ENCODE results near the gene SNRNP35.

The SNRNP35 gene

GRCh38 chr12:123483602-123484248 is 25.8 kb downstream of the SNRNP35 start:
- TF ChIP-seq CTCF (IDR thresholded peaks at IDR 0.05), result no peak

GRCh38 chr12:123485756-123486155 is 27.8 kb downstream of the SNRNP35 start:
- no peak for TF ChIP-seq CTCF (IDR thresholded peaks at IDR 0.05)

- no peak for TF ChIP-seq CTCF (IDR thresholded peaks at IDR 0.05)
Observed at GRCh38 chr12:123487428-123487827, 29.5 kb downstream of the SNRNP35 start.

- TF ChIP-seq CTCF (IDR thresholded peaks at IDR 0.05), result no peak
Observed at GRCh38 chr12:123488539-123489230, 30.7 kb downstream of the SNRNP35 start.

- no peak for TF ChIP-seq CTCF (IDR thresholded peaks at IDR 0.05)
Observed at GRCh38 chr12:123489580-123489979, 31.6 kb downstream of the SNRNP35 start.

- TF ChIP-seq CTCF (IDR thresholded peaks at IDR 0.05), result no peak
Observed at GRCh38 chr12:123490089-123490488, 32.1 kb downstream of the SNRNP35 start.

GRCh38 chr12:123491056-123491455 is 33.1 kb downstream of the SNRNP35 start:
- TF ChIP-seq CTCF (IDR thresholded peaks at IDR 0.05), result no peak

Measured in LNCAP (cell line).